ENCODE measurements around the gene MAG.

The MAG gene

GRCh38 chr19:35296644-35297514, 4.9 kb downstream of the MAG start:
- no peak for DNase-seq (ENCODE audit: low read depth in 4 of 4, low spot score in 1 of 4)

- DNase-seq (ENCODE audit: low read depth in 4 of 4, low spot score in 1 of 4) = no peak
Observed at GRCh38 chr19:35297515-35297848, 5.5 kb downstream of the MAG start.

- no peak for DNase-seq (ENCODE audit: low read depth in 4 of 4, low spot score in 1 of 4)
Observed at GRCh38 chr19:35297922-35298321, 6.0 kb downstream of the MAG start.

GRCh38 chr19:35298561-35298972, 6.6 kb downstream of the MAG start:
- DNase-seq (ENCODE audit: low read depth in 4 of 4, low spot score in 1 of 4) = no peak

GRCh38 chr19:35299523-35300338, 7.8 kb downstream of the MAG start:
- no peak for DNase-seq (ENCODE audit: low read depth in 4 of 4, low spot score in 1 of 4)

- no peak for DNase-seq (ENCODE audit: low read depth in 4 of 4, low spot score in 1 of 4)
Observed at GRCh38 chr19:35300339-35300649, 8.3 kb downstream of the MAG start.

- no peak for DNase-seq (ENCODE audit: low read depth in 4 of 4, low spot score in 1 of 4)
Observed at GRCh38 chr19:35301961-35302360, 10.0 kb downstream of the MAG start.

GRCh38 chr19:35302446-35302845, 10.5 kb downstream of the MAG start:
- no peak for DNase-seq (ENCODE audit: low read depth in 4 of 4, low spot score in 1 of 4)

- DNase-seq (ENCODE audit: low read depth in 4 of 4, low spot score in 1 of 4) = no peak
Observed at GRCh38 chr19:35303357-35303915, 11.5 kb downstream of the MAG start.

GRCh38 chr19:35304036-35304435, 12.1 kb downstream of the MAG start:
- no peak for DNase-seq (ENCODE audit: low read depth in 4 of 4, low spot score in 1 of 4)

- no peak for DNase-seq (ENCODE audit: low read depth in 4 of 4, low spot score in 1 of 4)
Observed at GRCh38 chr19:35305181-35305580, 13.2 kb downstream of the MAG start.

GRCh38 chr19:35306473-35307246, 14.7 kb downstream of the MAG start:
- DNase-seq (ENCODE audit: low read depth in 4 of 4, low spot score in 1 of 4) = no peak

- DNase-seq (ENCODE audit: low read depth in 4 of 4, low spot score in 1 of 4) = no peak
Observed at GRCh38 chr19:35307931-35308330, 16.0 kb downstream of the MAG start.

- DNase-seq (ENCODE audit: low read depth in 4 of 4, low spot score in 1 of 4) = no peak
Observed at GRCh38 chr19:35308910-35309309, 16.9 kb downstream of the MAG start.

GRCh38 chr19:35309481-35310279, 17.7 kb downstream of the MAG start:
- no peak for DNase-seq (ENCODE audit: low read depth in 4 of 4, low spot score in 1 of 4)

- DNase-seq (ENCODE audit: low read depth in 4 of 4, low spot score in 1 of 4) = no peak
Observed at GRCh38 chr19:35310331-35310730, 18.4 kb downstream of the MAG start.

GRCh38 chr19:35310811-35311465, 19.0 kb downstream of the MAG start:
- DNase-seq (ENCODE audit: low read depth in 4 of 4, low spot score in 1 of 4) = no peak

GRCh38 chr19:35311901-35312665, 20.1 kb downstream of the MAG start:
- DNase-seq (ENCODE audit: low read depth in 4 of 4, low spot score in 1 of 4) = no peak

- no peak for DNase-seq (ENCODE audit: low read depth in 4 of 4, low spot score in 1 of 4)
Observed at GRCh38 chr19:35313587-35313986, 21.6 kb downstream of the MAG start.

All from stimulated activated CD4-positive, alpha-beta T cell treated with anti-CD3 and anti-CD28 coated beads, Interleukin-1b, Interleukin-23, amount 100 ng/mL, for 24 hours (primary cell).